Measurements from ENCODE around the gene DHRS7.
A peak's percentile ranks its signal among the peaks of the same experiment; 100 is the strongest.

The DHRS7 gene

DNA sequence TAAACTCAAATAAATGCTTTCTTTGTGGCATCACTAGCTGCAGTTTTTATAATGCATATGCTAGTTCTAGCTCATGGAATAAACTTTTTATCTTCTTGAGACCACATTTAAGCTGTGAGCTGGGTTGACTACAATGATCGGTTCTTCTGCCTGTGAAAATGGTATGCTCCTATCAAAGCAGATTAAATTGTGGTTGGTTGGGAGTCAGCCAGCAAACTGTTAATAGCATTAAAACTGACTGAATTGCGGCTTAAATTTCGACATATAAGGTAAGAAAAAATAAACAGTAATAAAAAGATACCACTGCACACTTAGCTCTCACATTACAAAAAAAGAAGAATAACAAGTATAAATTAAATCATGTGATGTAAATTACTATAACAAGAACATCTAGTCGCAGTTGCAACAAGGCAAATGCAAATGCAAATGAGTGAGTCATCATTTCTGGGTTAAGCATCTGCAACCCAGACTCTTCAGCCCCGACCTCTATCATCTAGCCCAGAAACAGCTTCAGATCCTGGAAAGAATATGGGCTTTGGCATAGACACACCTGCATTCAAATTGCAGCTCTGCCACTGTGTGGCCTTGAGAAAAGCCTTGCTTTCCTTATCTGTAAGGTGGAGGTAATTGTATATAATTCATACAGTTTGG, 19.8 kb upstream of the DHRS7 start:
- no peak for DNase-seq (ENCODE audit: low spot score)

GRCh38 chr14:60184146-60184904, 19.1 kb upstream of the DHRS7 start:
- DNase-seq (ENCODE audit: low spot score) = peak; percentile 77

- peak; percentile 18 for DNase-seq (ENCODE audit: low spot score)
These were observed 18.5 kb upstream of the DHRS7 start for GRCh38 chr14:60183741-60184140.

DNA sequence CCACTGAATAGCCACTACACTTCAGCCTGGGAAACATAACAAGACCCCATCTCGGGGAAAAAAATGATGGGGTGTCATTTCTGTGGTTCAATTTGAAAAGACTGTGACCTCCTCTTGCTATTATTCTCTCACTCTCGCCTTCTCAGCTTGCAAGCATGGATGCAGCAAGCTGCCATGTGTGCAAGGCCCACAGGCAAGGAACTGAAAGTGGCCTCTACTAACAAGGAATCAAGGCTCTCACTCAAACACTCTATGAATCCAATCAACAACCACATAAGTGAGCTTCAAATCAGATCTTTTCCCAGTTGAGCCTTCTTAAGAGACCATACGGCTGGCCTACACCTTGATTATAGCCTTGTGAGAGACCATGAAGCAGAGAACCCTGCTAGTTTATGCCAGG, 17.9 kb upstream of the DHRS7 start:
- DNase-seq (ENCODE audit: low spot score) = no peak

DNA sequence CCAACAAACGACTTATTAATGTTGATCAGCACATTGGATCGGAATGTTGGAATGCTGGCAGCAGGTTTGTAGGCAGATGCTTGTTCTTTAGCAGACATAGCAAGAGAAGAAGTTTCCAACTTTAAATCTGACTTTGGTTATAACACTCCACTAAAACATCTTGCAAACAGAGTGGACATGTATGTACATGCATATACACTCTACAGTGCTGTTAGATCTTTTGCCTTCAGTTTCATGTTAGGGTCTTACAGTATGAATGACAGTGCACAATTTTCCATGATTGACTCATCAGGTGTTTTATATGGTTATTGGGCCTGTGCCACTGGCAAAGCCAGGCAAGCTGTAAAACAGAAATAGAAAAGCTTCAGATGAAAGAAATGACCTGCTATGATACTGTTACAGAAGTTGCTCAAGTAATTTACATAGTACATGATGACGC, 14.3 kb upstream of the DHRS7 start:
- DNase-seq (ENCODE audit: low spot score) = no peak

DNA sequence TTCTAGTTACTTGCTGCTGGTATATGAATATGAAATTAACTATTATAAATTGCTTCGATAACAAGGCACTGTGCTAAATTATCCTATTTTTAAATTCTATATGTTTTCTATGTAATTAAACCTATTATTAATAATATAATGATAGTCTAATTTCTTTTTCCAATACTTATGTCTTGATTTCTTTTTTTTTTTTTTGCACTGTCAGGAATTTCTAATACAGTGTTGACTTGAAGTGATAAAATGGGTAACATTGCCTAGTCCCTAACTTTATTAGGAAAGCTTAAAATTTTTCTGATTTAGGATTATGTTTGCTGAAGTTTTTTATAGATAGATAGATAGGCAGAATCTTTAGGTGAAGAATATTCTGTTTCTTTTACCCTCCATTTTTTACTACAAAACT, 13.6 kb upstream of the DHRS7 start:
- no peak for DNase-seq (ENCODE audit: low spot score)

DNA sequence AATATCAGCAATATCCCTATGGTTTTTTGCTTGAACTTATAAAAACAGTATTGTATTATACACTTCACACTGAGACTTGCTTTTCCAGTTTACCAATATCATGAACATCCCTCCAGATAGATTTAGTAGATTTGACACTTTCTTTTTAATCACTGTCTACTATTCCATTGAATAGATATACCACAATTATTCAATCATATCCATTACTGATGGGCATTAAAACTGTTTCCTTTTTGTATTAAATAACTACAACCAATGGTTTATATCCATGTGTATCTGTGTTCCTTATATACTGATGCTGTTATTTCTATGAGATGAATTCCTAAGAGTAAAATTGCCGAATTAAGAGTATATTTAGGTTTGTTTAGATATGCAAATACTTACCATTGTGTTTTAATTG, 13.0 kb upstream of the DHRS7 start:
- DNase-seq (ENCODE audit: low spot score) = no peak

DNA sequence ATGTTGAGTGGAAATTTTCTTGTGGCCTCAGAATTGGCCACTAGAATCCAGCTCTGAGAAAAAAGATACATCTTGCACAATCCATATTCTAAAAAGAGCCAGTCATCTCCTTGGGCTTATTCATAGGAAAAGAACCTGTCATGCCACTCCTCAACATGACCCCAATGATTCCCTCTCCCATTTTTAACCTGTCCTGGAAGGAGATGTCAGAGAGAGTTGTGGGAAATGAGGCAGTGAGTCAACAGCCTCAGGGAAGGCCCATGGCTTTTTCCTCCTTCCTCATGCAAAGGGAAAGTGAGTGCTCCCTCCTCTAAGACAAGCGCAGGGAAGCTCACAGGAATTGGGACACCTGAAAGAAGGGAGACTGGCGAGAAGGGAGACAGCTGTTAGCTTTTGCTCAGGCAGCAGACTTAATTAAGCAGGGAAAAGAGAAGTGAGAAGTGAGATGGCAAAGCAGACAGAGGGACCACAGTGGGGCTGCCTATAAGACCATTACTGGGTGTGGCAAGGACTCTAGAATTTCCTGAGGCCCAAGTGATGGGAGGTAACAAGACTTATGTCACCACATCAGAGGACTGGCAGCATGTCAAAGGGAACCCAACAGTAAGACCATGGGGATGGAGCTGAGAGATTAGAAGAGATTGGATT, 10.2 kb upstream of the DHRS7 start:
- no peak for DNase-seq (ENCODE audit: low spot score)

DNA sequence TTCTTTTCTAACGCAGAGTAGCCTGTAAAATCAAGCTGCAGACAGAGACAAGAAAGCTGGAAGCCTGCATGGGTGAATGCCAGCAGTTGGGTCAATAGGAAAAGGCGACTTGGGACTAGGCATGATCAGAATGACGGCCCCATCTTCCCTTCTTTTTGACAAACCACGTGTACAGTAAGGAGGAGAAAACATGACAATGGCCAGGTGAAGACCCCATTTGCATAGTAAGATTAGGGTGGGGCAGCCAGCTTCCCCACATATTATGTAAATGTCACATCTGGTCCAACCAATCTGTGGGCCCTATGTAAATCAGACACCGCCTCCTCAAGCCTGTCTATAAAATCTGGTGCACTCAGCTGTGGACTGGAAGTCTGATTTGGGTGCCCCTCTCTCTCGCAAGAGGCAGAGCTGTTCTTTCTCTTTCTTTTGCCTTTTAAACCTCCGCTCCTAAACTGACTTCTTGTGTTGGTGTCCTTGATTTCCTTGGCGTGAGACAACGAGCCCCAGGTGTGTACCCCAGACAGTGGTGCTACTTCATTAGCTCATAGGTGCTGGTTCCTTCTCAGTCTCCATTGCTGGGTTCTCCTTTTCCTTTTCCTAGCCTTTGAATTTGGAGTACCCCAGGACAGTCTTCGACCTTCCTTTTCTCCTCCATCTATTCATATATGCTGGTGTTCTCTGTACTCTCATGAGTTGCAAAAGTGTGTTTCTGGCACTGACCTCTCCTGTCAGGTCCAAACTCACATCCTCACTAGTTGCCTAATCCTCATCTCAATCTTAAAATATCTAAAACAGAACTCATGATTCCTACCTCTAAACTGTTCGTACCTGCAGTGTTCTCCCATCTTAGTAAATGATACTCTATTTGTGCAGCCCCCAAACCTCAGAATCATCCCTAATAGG, 9.4 kb upstream of the DHRS7 start:
- no peak for DNase-seq (ENCODE audit: low spot score)

DNA sequence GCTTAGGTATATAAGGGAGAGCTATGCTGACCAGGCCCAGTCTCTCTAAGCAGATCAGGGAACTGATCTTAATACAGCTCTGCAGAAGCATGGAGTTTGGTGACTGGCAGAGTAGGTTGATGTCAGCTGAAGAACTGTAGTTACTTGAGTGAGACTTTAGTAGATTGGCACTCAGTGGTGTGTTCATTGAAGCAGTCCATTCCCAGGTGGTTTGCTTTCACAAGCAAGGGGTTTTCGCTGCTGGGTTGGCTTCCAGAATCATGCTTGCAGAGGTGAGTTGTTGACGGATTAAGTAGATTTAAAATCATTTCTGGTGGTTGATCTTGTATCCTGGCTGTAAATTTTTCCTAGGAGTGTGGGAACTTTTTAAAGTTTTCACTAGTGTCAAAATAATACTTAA, 6.5 kb upstream of the DHRS7 start:
- no peak for DNase-seq (ENCODE audit: low spot score)

- DNase-seq (ENCODE audit: low spot score) = no peak
These were observed 5.8 kb upstream of the DHRS7 start for GRCh38 chr14:60170948-60171347.

- no peak for DNase-seq (ENCODE audit: low spot score)
These were observed 4.5 kb upstream of the DHRS7 start for GRCh38 chr14:60169722-60170121.

DNA sequence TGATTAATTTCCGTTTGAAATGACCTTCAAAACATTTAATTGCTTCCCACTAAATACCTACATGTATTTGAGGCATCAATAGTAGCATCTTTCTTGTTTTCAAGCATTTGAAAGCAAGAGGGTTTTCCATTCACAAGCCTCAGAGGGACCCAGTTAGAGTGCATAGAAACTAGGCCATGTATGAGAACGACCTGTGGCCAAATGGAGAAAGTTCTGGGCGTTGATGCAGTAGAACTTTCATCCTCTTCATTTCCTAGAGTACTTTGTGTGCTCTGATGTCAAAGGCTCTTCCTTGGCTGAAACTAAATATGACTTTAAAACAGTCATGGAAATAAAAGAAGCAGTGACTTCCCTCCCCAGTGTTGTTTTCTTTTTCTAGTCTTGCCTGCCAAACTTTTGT, 944 bp upstream of the DHRS7 start:
- DNase-seq (ENCODE audit: low spot score) = no peak

- DNase-seq (ENCODE audit: low spot score) = no peak
These were observed 314 bp upstream of the DHRS7 start for GRCh38 chr14:60165547-60165876.

- DNase-seq (ENCODE audit: low spot score) = no peak
These were observed 840 bp downstream of the DHRS7 start for GRCh38 chr14:60164404-60164711.

DNA sequence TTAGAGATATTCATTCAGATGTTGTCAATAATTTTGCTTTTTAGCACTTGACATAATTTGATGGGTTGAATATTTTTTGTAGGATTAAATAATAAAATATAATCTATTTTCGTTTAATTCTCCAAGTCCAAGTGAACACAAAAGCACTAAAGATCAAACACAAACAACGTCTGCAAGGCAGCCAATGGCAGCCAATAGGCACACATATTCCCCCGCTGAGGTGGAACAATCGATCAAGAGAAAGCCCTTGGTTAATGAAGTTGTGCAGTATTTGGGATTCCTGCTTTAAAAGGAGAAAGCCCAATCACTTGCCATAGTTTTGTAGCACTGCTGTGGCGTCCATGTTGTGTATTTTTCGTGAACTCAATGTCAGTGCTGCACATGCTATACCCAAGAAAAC, 1.5 kb downstream of the DHRS7 start:
- DNase-seq (ENCODE audit: low spot score) = no peak

GRCh38 chr14:60161196-60162107, 3.7 kb downstream of the DHRS7 start:
- DNase-seq (ENCODE audit: low spot score) = no peak

DNA sequence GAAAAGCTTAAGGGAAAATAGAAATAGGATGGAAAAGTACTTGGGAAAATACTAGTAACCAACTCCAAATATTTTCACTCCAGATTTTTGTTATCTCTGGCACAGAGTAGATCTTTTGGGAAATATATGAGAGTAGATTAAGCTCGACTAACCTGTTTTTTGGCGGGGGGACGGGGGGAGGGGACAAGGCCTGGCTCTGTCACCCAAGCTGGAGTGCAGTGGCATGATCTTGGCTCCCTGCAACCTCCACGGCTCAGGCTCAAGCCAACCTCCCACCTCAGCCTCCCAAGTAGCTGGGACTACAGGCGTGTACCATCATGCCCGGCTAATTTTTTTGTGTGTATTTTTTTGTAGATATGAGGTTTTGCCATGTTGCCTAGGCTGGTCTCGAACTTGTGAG, 4.8 kb downstream of the DHRS7 start:
- DNase-seq (ENCODE audit: low spot score) = no peak

GRCh38 chr14:60154671-60155070, 10.5 kb downstream of the DHRS7 start:
- no peak for DNase-seq (ENCODE audit: low spot score)

GRCh38 chr14:60153991-60154390, 11.2 kb downstream of the DHRS7 start:
- DNase-seq (ENCODE audit: low spot score) = peak; percentile 17

GRCh38 chr14:60151715-60152114, 13.5 kb downstream of the DHRS7 start:
- peak; percentile 76 for DNase-seq (ENCODE audit: low spot score)

DNA sequence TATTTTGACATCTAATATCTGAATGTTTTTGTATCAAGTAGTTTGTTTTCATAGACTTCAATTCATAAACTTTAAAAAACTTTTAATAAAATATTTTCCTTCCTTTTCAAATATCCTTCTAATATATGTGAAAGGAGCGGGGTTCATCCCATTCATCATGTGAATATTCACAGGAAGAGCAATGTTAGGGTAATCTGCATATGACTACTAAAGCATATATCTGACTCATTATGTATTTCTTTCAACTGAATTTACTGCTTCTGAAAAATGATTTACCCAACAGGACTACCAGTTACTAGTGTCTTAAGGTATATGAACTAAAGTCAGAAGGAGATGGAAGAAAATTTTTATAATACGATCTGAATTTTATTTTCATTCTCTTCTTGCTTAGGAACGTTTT, 30.5 kb downstream of the DHRS7 start:
- no peak for DNase-seq (ENCODE audit: low spot score)
